B cell (primary cell): Measurements from ENCODE around the gene AHDC1. TPM values are rescaled to one million over a fixed set of nuclear protein-coding genes. Genes with fewer than 3 reads are reported as not detected.
A peak's percentile ranks its signal among the peaks of the same experiment; 100 is the strongest.
"Not testable (repeated sequence)": the region's sequence is repeated elsewhere in the genome, so short reads cannot be mapped to it uniquely, and the experiment has no call there.

Source experiments
- ATAC-seq: fragments of 200-7000 bp; cut with Tn5 transposase; one replicate; pipeline ENCODE4 v1.10.0; 2021; ENCODE audit warnings: low read depth, mild to moderate bottlenecking, moderate number of reproducible peaks, moderate library complexity
- CTCF ChIA-PET: fragments of 350-600 bp; sonication (Branson Sonifier 250); formaldehyde crosslinking; loops from one replicate; lab custom pipeline; 2021; ENCODE audit warnings: antibody characterized with exemption, inconsistent platforms; lab: Charles Lee
- POLR2A ChIA-PET: fragments of 350-600 bp; sonication (Branson Sonifier 250); formaldehyde crosslinking; loops from one replicate; lab custom pipeline; 2021; ENCODE audit warnings: antibody characterized with exemption; lab: Charles Lee
- DNase-seq: peaks from one replicate; pipeline ENCODE4 v3.0.0; 2013
- H2AFZ ChIP-seq: 2 replicates; pipeline ENCODE4 v1.6.1; 2012; ENCODE audit warnings: mild to moderate bottlenecking, low read depth, low read length; ENCODE audit not compliant: insufficient read depth, poor library complexity, severe bottlenecking
- H3K27ac ChIP-seq, 2 donors: 1 replicate in 1 of 2; 2 replicates in 1 of 2; pipeline ENCODE4 v1.5.1; 2012 to 2013; ENCODE audit warnings: low read length in 2 of 2, mild to moderate bottlenecking in 2 of 2, moderate library complexity in 1 of 2
- H3K27me3 ChIP-seq, 4 experiments: fragments of 200-600 bp in 1 of 4; sonication (generic) in 1 of 4; replicated peaks in 1 of 4; 1 replicate in 2 of 4; 2 replicates in 2 of 4; pipeline versions ENCODE4 v1.6.1 to v1.7.0; 2013 to 2016; ENCODE audit warnings: low read length in 3 of 4, mild to moderate bottlenecking in 2 of 4, mixed read lengths in 1 of 4, moderate library complexity in 1 of 4; ENCODE audit not compliant: insufficient read depth in 4 of 4, control insufficient read depth in 3 of 4; ENCODE audit errors: control extremely low read depth in 1 of 4
- H3K36me3 ChIP-seq, 2 experiments: replicated peaks in 1 of 2; 1 replicate in 1 of 2; 2 replicates in 1 of 2; pipeline versions ENCODE4 v1.6.1 to v1.7.1; 2013; ENCODE audit warnings: low read length in 1 of 2; ENCODE audit not compliant: insufficient read depth in 2 of 2, control insufficient read depth in 1 of 2; ENCODE audit errors: control extremely low read depth in 1 of 2, extremely low read depth in 1 of 2
- H3K4me1 ChIP-seq, 2 donors: fragments of 200-600 bp in 1 of 2; sonication (generic) in 1 of 2; 1 replicate in 1 of 2; 2 replicates in 1 of 2; pipeline versions ENCODE4 v1.5.1 to v1.6.1; 2013 to 2017; ENCODE audit warnings: low read length in 2 of 2; ENCODE audit not compliant: control insufficient read depth in 2 of 2, insufficient read depth in 2 of 2
- H3K4me2 ChIP-seq: replicated peaks from 2 replicates; pipeline ENCODE3; 2012; ENCODE audit warnings: mild to moderate bottlenecking, low read depth, low read length; ENCODE audit not compliant: poor library complexity, severe bottlenecking
- H3K4me3 ChIP-seq, 5 experiments: fragments of 200-600 bp in 1 of 5; sonication (generic) in 1 of 5; 1 replicate in 3 of 5; 2 replicates in 2 of 5; pipeline versions ENCODE4 v1.5.1 to v1.7.0; 2011 to 2016; ENCODE audit warnings: low read length in 4 of 5, mild to moderate bottlenecking in 4 of 5, low read depth in 2 of 5, control low read depth in 1 of 5, moderate library complexity in 1 of 5; ENCODE audit not compliant: insufficient read depth in 1 of 5; ENCODE audit errors: control extremely low read depth in 1 of 5, extremely low read depth in 1 of 5
- H3K79me2 ChIP-seq: fragments of 200-600 bp; sonication (generic); one replicate; pipeline ENCODE4 v1.6.0; 2016; ENCODE audit warnings: low read length; ENCODE audit not compliant: control insufficient read depth, insufficient read depth
- H3K9ac ChIP-seq: fragments of 200-600 bp; sonication (generic); 2 replicates; pipeline ENCODE4 v1.6.1; 2017; ENCODE audit warnings: mild to moderate bottlenecking, low read length, moderate library complexity
- H3K9me3 ChIP-seq, 3 donors: one replicate each; pipeline versions ENCODE4 v1.6.1 to v1.7.1; 2013; ENCODE audit warnings: low read length in 2 of 3; ENCODE audit not compliant: control insufficient read depth in 2 of 3, insufficient read depth in 1 of 3; ENCODE audit errors: control extremely low read depth in 1 of 3
- H4K20me1 ChIP-seq: 2 replicates; pipeline ENCODE4 v1.6.0; 2012; ENCODE audit warnings: mild to moderate bottlenecking, low read length; ENCODE audit not compliant: insufficient read depth, control insufficient read depth, poor library complexity, severe bottlenecking
- H3K27ac Mint-ChIP-seq: one replicate; pipeline ENCODE4 v1.8.0; 2021; ENCODE audit warnings: mixed read lengths
- H3K27me3 Mint-ChIP-seq: one replicate; pipeline ENCODE4 v1.8.0; 2021; ENCODE audit warnings: mixed read lengths
- H3K4me1 Mint-ChIP-seq: one replicate; pipeline ENCODE4 v1.8.0; 2021; ENCODE audit warnings: mixed read lengths
- H3K4me3 Mint-ChIP-seq: one replicate; pipeline ENCODE4 v1.8.0; 2021; ENCODE audit warnings: mixed read lengths
- H3K9me3 Mint-ChIP-seq: one replicate; pipeline ENCODE4 v1.8.0; 2022; ENCODE audit warnings: mixed read lengths; ENCODE audit not compliant: insufficient read depth
- EZH2 ChIP-seq: IDR thresholded peaks from 2 replicates; pipeline ENCODE4 v1.6.1; 2012; ENCODE audit warnings: borderline replicate concordance, low read depth, mild to moderate bottlenecking, moderate library complexity, low read length; ENCODE audit not compliant: insufficient read depth, poor library complexity, severe bottlenecking
- WGBS: methylation state at CpG from one replicate; pipeline ENCODE4 v1.1.5; 2013; ENCODE audit warnings: missing lambda C conversion rate; ENCODE audit not compliant: insufficient coverage; 5-methylcytosine and 5-hydroxymethylcytosine counted together
- intact Hi-C: fragments of 100-400 bp; cut with micrococcal nuclease; formaldehyde crosslinking; loops from one replicate; pipeline ENCODE4 v1.10.0; 2022
- polyA plus RNA-seq: library from polyadenylated mRNA; depleted of rRNA; stranded (reverse); fragments of >200 nt; gene quantifications from 2 replicates; pipeline ENCODE4 v1.2.3, GENCODE V29; 2012
- total RNA-seq, 2 donors: library from RNA; stranded (reverse); fragments of 120-200 nt in 1 of 2; gene quantifications; 1 replicate in 1 of 2; 2 replicates in 1 of 2; pipeline versions ENCODE4 v1.2.3 to v1.2.4, GENCODE V29; 2013 to 2022
- TF ChIP-seq, protein P1 (sequence below): fragments of 200-600 bp; IDR thresholded peaks from one replicate; pipeline ENCODE4 v1.8.0; 2022; ENCODE audit warnings: antibody characterized with exemption, mild to moderate bottlenecking

Gene AHDC1
- total and polyA plus RNA-seq, 2 donors (not counting 1 experiment from before 2014, with no cell fraction given) = 6.2 to 32.0 TPM

- Histone ChIP-seq H3K4me2 (peak overlapping the region; percentile 30), H4K20me1 (no peaks in the 10 kb centered on the region), H3K4me1 (peaks cover 12 to 19% of the 10 kb centered on the region in 2 donors), H3K27me3 (no peaks in the 10 kb centered on the region), H3K9me3 (no peaks in the 10 kb centered on the region), H3K4me3 (no peak overlapping the region), H2AFZ (peak overlapping the region; percentile 49), H3K9ac (no peak overlapping the region), H3K36me3 (no peaks in the 10 kb centered on the region), H3K27ac (no peak overlapping the region), H3K79me2 (no peaks in the 10 kb centered on the region)
- DNase-seq (peak; percentile 82), ATAC-seq (peak; percentile 98)
- ChIA-PET CTCF (interaction anchor here (0.8 to 7.9 kb wide), 9 partner anchors 12 to 35 kb away, joined by 3 to 101 read pairs (median 6); no protein-coding TSS in a partner anchor), POLR2A (interaction anchor here (0.6 to 1.6 kb wide), 3 partner anchors 11 to 172 kb away, joined by 4 to 5 read pairs (median 4); no protein-coding TSS in a partner anchor)
- Mint-ChIP-seq H3K27ac (peak overlapping the region; percentile 74), H3K4me3 (no peak overlapping the region), H3K27me3 (no peaks in the 10 kb centered on the region), H3K4me1 (peaks cover 18% of the 10 kb centered on the region), H3K9me3 (no peaks in the 10 kb centered on the region)
- 37% methylated on average over 12 of the region's 13 CpGs for WGBS
- intact Hi-C loops = loop anchor here (1.0 kb wide), 2 partner anchors 16 to 20 kb away; no protein-coding TSS in a partner anchor
- TF ChIP-seq EZH2 = no peak
- TF ChIP-seq, protein P1, sequence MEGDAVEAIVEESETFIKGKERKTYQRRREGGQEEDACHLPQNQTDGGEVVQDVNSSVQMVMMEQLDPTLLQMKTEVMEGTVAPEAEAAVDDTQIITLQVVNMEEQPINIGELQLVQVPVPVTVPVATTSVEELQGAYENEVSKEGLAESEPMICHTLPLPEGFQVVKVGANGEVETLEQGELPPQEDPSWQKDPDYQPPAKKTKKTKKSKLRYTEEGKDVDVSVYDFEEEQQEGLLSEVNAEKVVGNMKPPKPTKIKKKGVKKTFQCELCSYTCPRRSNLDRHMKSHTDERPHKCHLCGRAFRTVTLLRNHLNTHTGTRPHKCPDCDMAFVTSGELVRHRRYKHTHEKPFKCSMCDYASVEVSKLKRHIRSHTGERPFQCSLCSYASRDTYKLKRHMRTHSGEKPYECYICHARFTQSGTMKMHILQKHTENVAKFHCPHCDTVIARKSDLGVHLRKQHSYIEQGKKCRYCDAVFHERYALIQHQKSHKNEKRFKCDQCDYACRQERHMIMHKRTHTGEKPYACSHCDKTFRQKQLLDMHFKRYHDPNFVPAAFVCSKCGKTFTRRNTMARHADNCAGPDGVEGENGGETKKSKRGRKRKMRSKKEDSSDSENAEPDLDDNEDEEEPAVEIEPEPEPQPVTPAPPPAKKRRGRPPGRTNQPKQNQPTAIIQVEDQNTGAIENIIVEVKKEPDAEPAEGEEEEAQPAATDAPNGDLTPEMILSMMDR = peak; percentile 85
Measured at GRCh38 chr1:27643600-27644368, 39.8 kb upstream of the AHDC1 start.

DNA sequence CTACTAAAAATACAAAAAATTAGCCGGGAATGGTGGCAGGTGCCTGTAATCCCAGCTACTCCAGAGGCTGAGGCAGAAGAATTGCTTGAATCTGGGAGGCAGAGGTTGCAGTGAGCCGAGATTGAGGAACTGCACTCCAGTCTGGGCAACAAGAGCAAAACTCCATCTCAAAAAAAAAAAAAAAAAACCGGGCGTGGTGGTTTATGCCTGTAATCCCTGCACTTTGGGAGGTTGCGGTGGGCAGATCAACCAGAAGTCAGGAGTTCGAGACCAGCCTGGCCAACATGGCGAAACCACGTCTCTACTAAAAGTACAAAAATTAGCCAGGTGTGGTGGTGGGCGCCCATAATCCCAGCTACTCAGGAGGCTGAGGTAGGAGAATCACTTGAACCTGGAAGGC lies 36.6 kb upstream of the AHDC1 start:
- DNase-seq, H3K4me3 ChIP-seq, H3K4me3 Mint-ChIP-seq, POLR2A ChIA-PET, H3K36me3 ChIP-seq, ATAC-seq, H3K27ac Mint-ChIP-seq, intact Hi-C loops, H3K9me3 Mint-ChIP-seq, H3K27me3 Mint-ChIP-seq, H3K27ac ChIP-seq, H3K4me2 ChIP-seq, H3K9me3 ChIP-seq, H3K9ac ChIP-seq, H3K79me2 ChIP-seq, H3K27me3 ChIP-seq, H4K20me1 ChIP-seq, H2AFZ ChIP-seq: not testable (repeated sequence)
- peaks cover 30 to 50% of the 10 kb centered on the region in 2 donors for H3K4me1 ChIP-seq
- CTCF ChIA-PET = interaction anchor here (0.9 to 7.9 kb wide), 6 partner anchors 17 to 35 kb away, joined by 3 to 101 read pairs (median 6); no protein-coding TSS in a partner anchor
- WGBS = 97% methylated on average over 7 of the region's 9 CpGs
- H3K4me1 Mint-ChIP-seq = peaks cover 40% of the 10 kb centered on the region
